Karpas-422 (cell line): ENCODE results near the gene IL1RAPL2. TPM values are rescaled to one million over a fixed set of nuclear protein-coding genes. Genes with fewer than 3 reads are reported as not detected.

Experiments used
- DNase-seq: peaks from one replicate; pipeline ENCODE4 v3.0.0-alpha.2; 2015
- H2AFZ ChIP-seq: fragments of 200-600 bp; sonication (generic); 2 replicates; pipeline ENCODE4 v1.6.1; 2014; ENCODE audit warnings: antibody characterized with exemption, low read length, mixed read lengths
- H3K27ac ChIP-seq: fragments of 200-600 bp; sonication (generic); 2 replicates; pipeline ENCODE4 v1.5.1; 2014; ENCODE audit warnings: mild to moderate bottlenecking, low read length, moderate library complexity
- H3K27me3 ChIP-seq: fragments of 200-600 bp; sonication (generic); 2 replicates; pipeline ENCODE4 v1.6.1; 2014; ENCODE audit warnings: low read length, mixed read lengths
- H3K36me3 ChIP-seq: fragments of 200-600 bp; sonication (generic); 2 replicates; pipeline ENCODE4 v1.6.1; 2014; ENCODE audit warnings: low read length, mixed read lengths; ENCODE audit not compliant: insufficient read depth
- H3K4me1 ChIP-seq: fragments of 200-600 bp; sonication (generic); 2 replicates; pipeline ENCODE4 v1.6.1; 2014; ENCODE audit warnings: mild to moderate bottlenecking, low read length, mixed read lengths
- H3K4me2 ChIP-seq: fragments of 200-600 bp; sonication (generic); 2 replicates; pipeline ENCODE4 v1.6.1; 2014; ENCODE audit warnings: low read length, low read depth, mild to moderate bottlenecking; ENCODE audit not compliant: poor library complexity, severe bottlenecking
- H3K4me3 ChIP-seq: fragments of 200-600 bp; sonication (generic); 2 replicates; pipeline ENCODE4 v1.5.1; 2014; ENCODE audit warnings: mild to moderate bottlenecking, antibody characterized with exemption, low read length, mixed read lengths
- H3K79me2 ChIP-seq: fragments of 200-600 bp; sonication (generic); 2 replicates; pipeline ENCODE4 v1.6.1; 2014; ENCODE audit warnings: mild to moderate bottlenecking, low read length, mixed read lengths
- H3K9ac ChIP-seq: fragments of 200-600 bp; sonication (generic); 2 replicates; pipeline ENCODE4 v1.6.0; 2014; ENCODE audit warnings: low read length
- H3K9me2 ChIP-seq: fragments of 200-600 bp; sonication (generic), shearing (Covaris generic); replicated peaks from 2 replicates; pipeline ENCODE4 v1.6.0; 2014; ENCODE audit warnings: mild to moderate bottlenecking, low read length, moderate library complexity; ENCODE audit not compliant: insufficient read depth
- H3K9me3 ChIP-seq: fragments of 300-700, 200-600 bp; sonication (generic); 2 replicates; pipeline ENCODE4 v1.6.1; 2014; ENCODE audit warnings: low read length, mixed read lengths
- H4K20me1 ChIP-seq: fragments of 200-600 bp; sonication (generic); 2 replicates; pipeline ENCODE4 v1.6.1; 2014; ENCODE audit warnings: mild to moderate bottlenecking, antibody characterized with exemption, low read length, low read depth; ENCODE audit not compliant: insufficient read depth
- total RNA-seq: library from RNA; depleted of rRNA; stranded (reverse); fragments of >200 nt; shearing (Covaris generic); gene quantifications from 2 replicates; pipeline ENCODE4 v1.2.3, GENCODE V29; 2014; ENCODE audit warnings: low replicate concordance

The IL1RAPL2 gene
- total RNA-seq, 1 experiment from 2014 or later = not detected

DNA sequence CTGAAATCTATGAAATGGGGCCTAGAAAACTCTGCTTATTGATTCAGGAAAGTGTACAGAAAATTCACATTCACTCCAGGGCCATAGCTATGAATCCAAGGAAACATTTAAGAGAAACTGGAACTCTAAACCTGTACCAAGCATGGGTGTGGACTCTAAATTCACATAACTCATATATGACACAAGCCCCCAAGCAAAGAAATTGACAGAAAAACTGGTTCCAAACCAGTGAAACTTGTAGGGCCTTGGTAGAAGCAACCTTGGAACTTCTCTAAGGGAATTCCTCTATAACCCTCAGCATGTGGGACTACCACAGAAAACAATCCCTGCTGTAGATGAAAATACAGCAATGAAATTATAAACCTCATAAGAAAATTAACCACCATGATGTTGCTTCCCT is 1149.7 kb downstream of the IL1RAPL2 start:
- H3K9me2 ChIP-seq = no peaks in the 10 kb centered on the region
- DNase-seq = no peak

GRCh38 chrX:105723966-105724735 is 1158.2 kb downstream of the IL1RAPL2 start:
- no peaks in the 10 kb centered on the region for H3K27me3 ChIP-seq
- no peak overlapping the region for H3K27ac ChIP-seq
- H3K9ac ChIP-seq = no peak overlapping the region
- H3K4me2 ChIP-seq = no peak overlapping the region
- no peak overlapping the region for H3K4me3 ChIP-seq
- H3K4me1 ChIP-seq = no peaks in the 10 kb centered on the region
- no peaks in the 10 kb centered on the region for H3K36me3 ChIP-seq
- H2AFZ ChIP-seq = no peak overlapping the region
- no peaks in the 10 kb centered on the region for H3K79me2 ChIP-seq
- no peaks in the 10 kb centered on the region for H3K9me2 ChIP-seq
- DNase-seq = no peak
- H4K20me1 ChIP-seq = no peaks in the 10 kb centered on the region
- peaks cover 8% of the 10 kb centered on the region; the same call in 1 of the 2 replicates for H3K9me3 ChIP-seq

More for the DNA sequence above, 1149.7 kb downstream of the IL1RAPL2 start:
- no peak overlapping the region for H3K4me2 ChIP-seq
- no peak overlapping the region for H3K27ac ChIP-seq
- no peaks in the 10 kb centered on the region for H4K20me1 ChIP-seq
- 0 out of 2 replicates have a peak, but pooled peaks cover 6% of the 10 kb centered on the region for H3K9me3 ChIP-seq
- no peak overlapping the region for H3K9ac ChIP-seq
- no peak overlapping the region for H2AFZ ChIP-seq
- H3K79me2 ChIP-seq = no peaks in the 10 kb centered on the region
- no peak overlapping the region for H3K4me3 ChIP-seq
- no peaks in the 10 kb centered on the region for H3K27me3 ChIP-seq
- no peaks in the 10 kb centered on the region for H3K4me1 ChIP-seq
- no peaks in the 10 kb centered on the region for H3K36me3 ChIP-seq

GRCh38 chrX:105725228-105725627 is 1159.2 kb downstream of the IL1RAPL2 start:
- Histone ChIP-seq H4K20me1 (no peaks in the 10 kb centered on the region), H3K4me1 (no peaks in the 10 kb centered on the region), H3K27me3 (no peaks in the 10 kb centered on the region), H3K9ac (no peak overlapping the region), H3K4me3 (no peak overlapping the region), H3K79me2 (no peaks in the 10 kb centered on the region), H2AFZ (no peak overlapping the region), H3K27ac (no peak overlapping the region), H3K9me3 (peaks cover 11% of the 10 kb centered on the region; the same call in 1 of the 2 replicates), H3K9me2 (no peaks in the 10 kb centered on the region), H3K36me3 (no peaks in the 10 kb centered on the region), H3K4me2 (no peak overlapping the region)
- DNase-seq = no peak

GRCh38 chrX:105738162-105738561 is 1172.2 kb downstream of the IL1RAPL2 start:
- Histone ChIP-seq H3K79me2 (no peaks in the 10 kb centered on the region), H4K20me1 (no peaks in the 10 kb centered on the region), H3K9ac (no peak overlapping the region), H3K27ac (no peak overlapping the region), H2AFZ (no peak overlapping the region), H3K4me2 (no peak overlapping the region), H3K27me3 (no peaks in the 10 kb centered on the region), H3K4me3 (no peak overlapping the region), H3K9me3 (peaks cover 4% of the 10 kb centered on the region; the same call in 1 of the 2 replicates), H3K4me1 (no peaks in the 10 kb centered on the region), H3K36me3 (no peaks in the 10 kb centered on the region), H3K9me2 (no peaks in the 10 kb centered on the region)
- DNase-seq = no peak

GRCh38 chrX:105744291-105744690 is 1178.3 kb downstream of the IL1RAPL2 start:
- H3K4me1 ChIP-seq = no peaks in the 10 kb centered on the region
- no peaks in the 10 kb centered on the region for H3K9me2 ChIP-seq
- H3K4me2 ChIP-seq = no peak overlapping the region
- no peak overlapping the region for H3K4me3 ChIP-seq
- H3K27me3 ChIP-seq = no peaks in the 10 kb centered on the region
- no peaks in the 10 kb centered on the region for H3K36me3 ChIP-seq
- DNase-seq = no peak
- H2AFZ ChIP-seq = no peak overlapping the region
- peaks cover 5% of the 10 kb centered on the region; the same call in 1 of the 2 replicates for H3K9me3 ChIP-seq
- H3K9ac ChIP-seq = no peak overlapping the region
- no peaks in the 10 kb centered on the region for H4K20me1 ChIP-seq
- H3K79me2 ChIP-seq = no peaks in the 10 kb centered on the region
- no peak overlapping the region for H3K27ac ChIP-seq

- no peak overlapping the region for H3K4me3 ChIP-seq
- no peak overlapping the region for H3K27ac ChIP-seq
- no peak overlapping the region for H3K9ac ChIP-seq
- H3K79me2 ChIP-seq = no peaks in the 10 kb centered on the region
- H3K9me2 ChIP-seq = no peaks in the 10 kb centered on the region
- no peaks in the 10 kb centered on the region for H3K27me3 ChIP-seq
- H3K36me3 ChIP-seq = no peaks in the 10 kb centered on the region
- H3K9me3 ChIP-seq = peaks cover 5% of the 10 kb centered on the region; the same call in 1 of the 2 replicates
- no peak for DNase-seq
- no peak overlapping the region for H2AFZ ChIP-seq
- H3K4me1 ChIP-seq = no peaks in the 10 kb centered on the region
- H4K20me1 ChIP-seq = no peaks in the 10 kb centered on the region
- no peak overlapping the region for H3K4me2 ChIP-seq
Observed at GRCh38 chrX:105744946-105745345, 1178.9 kb downstream of the IL1RAPL2 start.

GRCh38 chrX:105745863-105746262 is 1179.9 kb downstream of the IL1RAPL2 start:
- Histone ChIP-seq H3K79me2 (no peaks in the 10 kb centered on the region), H3K9ac (no peak overlapping the region), H3K4me2 (no peak overlapping the region), H3K9me3 (peaks cover 5% of the 10 kb centered on the region; the same call in 1 of the 2 replicates), H3K36me3 (no peaks in the 10 kb centered on the region), H4K20me1 (no peaks in the 10 kb centered on the region), H3K9me2 (no peaks in the 10 kb centered on the region), H2AFZ (no peak overlapping the region), H3K27me3 (no peaks in the 10 kb centered on the region), H3K4me1 (no peaks in the 10 kb centered on the region), H3K4me3 (no peak overlapping the region), H3K27ac (no peak overlapping the region)
- DNase-seq = no peak

DNA sequence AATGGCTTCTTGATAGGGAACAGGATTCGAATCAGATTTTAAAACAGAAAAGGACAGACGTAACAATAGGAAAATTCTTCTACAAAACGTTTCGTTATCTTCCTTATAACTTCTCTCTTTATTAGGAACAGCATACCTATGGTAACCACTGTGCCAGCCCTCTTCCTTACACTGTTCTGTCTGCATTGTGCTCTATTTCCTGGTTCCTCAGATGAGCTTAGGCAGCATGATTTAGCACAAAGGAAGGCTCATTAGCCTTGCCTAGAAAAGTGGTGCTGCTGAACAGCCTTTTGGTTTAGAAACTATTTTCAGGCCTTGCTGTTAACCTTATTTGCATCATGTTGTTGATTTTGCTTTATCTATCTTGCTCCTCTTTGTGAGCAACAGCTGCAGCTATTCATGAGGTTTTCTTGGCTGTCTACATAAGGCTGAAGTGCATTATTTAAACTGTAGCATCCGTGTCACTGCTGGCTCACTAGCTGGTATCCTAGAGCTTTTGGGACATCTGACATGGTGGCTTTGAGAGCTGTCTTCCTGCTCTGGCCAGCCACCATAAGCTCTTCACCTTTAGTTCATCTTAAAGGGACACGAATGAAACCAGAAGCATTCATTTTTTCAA is 1186.4 kb downstream of the IL1RAPL2 start:
- H3K4me1 ChIP-seq = no peaks in the 10 kb centered on the region
- H3K79me2 ChIP-seq = no peaks in the 10 kb centered on the region
- no peak overlapping the region for H3K9ac ChIP-seq
- H3K27ac ChIP-seq = no peak overlapping the region
- no peaks in the 10 kb centered on the region for H3K9me3 ChIP-seq
- no peaks in the 10 kb centered on the region for H3K9me2 ChIP-seq
- H3K4me2 ChIP-seq = no peak overlapping the region
- no peaks in the 10 kb centered on the region for H3K36me3 ChIP-seq
- DNase-seq = no peak
- H4K20me1 ChIP-seq = no peaks in the 10 kb centered on the region
- no peak overlapping the region for H3K4me3 ChIP-seq
- no peak overlapping the region for H2AFZ ChIP-seq
- no peaks in the 10 kb centered on the region for H3K27me3 ChIP-seq
